Bronchial epithelial cell (primary cell): ENCODE data around the gene SCAF4. TPM values are rescaled to one million over a fixed set of nuclear protein-coding genes. Genes with fewer than 3 reads are reported as not detected.

Experiments used
- DNase-seq: peaks from one replicate; pipeline ENCODE4 v3.0.0-alpha.2; 2010; ENCODE audit warnings: low read depth
- FAIRE-seq: peaks from 2 replicates; lab custom pipeline; 2011; peaks lifted over from hg19 to GRCh38; lab: Jason Lieb, UNC
- H3K27me3 ChIP-seq: 2 replicates; pipeline ENCODE4 v1.5.1; 2011; ENCODE audit warnings: low read length; ENCODE audit not compliant: control insufficient read depth, insufficient read depth
- H3K36me3 ChIP-seq: 2 replicates; pipeline ENCODE4 v1.5.1; 2011; ENCODE audit warnings: low read length; ENCODE audit not compliant: control insufficient read depth, insufficient read depth
- H3K4me3 ChIP-seq: 2 replicates; pipeline ENCODE4 v1.5.1; 2011; ENCODE audit warnings: mild to moderate bottlenecking, low read depth, low read length, control low read depth
- CTCF ChIP-seq: IDR thresholded peaks from 2 replicates; pipeline ENCODE4 v1.5.1; 2011; ENCODE audit warnings: mild to moderate bottlenecking, moderate library complexity, low read length, control low read depth, inconsistent platforms; ENCODE audit not compliant: insufficient read depth, severe bottlenecking
- total RNA-seq: library from RNA; depleted of rRNA; stranded (reverse); fragments of >200 nt; gene quantifications from 2 replicates; pipeline ENCODE4 v1.2.1, GENCODE V29; 2014

The SCAF4 gene
- total RNA-seq, 1 donor from 2014 or later = 2.9 TPM

DNA sequence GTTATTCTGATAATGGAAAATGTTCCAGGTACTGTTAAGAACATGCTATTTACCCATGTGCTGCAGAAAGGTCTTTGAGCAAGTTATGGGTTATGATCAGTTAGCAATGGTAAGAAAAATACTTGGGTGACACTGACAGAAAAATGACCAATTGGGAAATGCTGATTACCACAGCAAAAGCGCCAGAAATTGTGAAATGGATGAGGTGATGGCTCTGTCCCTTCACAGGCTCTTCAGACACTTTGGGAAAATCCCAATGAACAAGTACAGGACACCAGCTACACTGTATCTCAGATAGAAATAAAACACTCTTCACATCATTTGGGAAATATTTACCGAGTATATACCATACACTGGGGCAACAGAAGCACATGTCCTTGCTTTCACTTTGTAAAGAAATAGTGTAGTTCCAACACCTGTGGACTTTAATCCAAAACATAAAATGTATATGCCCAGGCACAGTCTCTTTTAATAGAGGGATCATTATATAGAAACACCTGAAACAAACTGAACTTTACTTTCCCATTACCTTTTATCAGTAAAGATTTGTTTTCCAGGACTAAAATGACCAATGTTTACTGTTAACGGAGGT, 58.5 kb downstream of the SCAF4 start:
- no peak for FAIRE-seq
- H3K4me3 ChIP-seq = no peak overlapping the region
- no peak for DNase-seq
- TF ChIP-seq CTCF = no peak
- H3K27me3 ChIP-seq = no peaks in the 10 kb centered on the region
- peaks cover 6% of the 10 kb centered on the region for H3K36me3 ChIP-seq

DNA sequence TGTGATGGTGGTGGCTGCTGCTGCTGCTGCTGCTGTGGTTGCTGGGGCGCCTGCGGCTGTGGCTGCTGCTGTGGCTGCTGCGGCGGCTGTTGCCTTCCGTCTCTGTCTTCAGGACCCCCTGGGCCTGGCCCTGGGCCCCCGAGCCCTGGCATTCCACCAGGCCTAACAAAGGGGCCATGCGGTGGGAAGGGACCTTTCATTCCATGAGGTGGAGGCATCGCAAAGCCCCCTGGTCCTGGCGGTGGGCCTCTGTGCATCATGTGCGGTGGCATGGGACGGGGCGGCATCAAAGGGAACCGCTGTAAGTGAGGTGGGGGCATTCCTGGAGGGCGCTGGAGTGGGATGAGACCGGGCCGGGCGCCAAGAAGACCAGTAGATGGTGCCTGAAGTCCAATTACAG, 60.0 kb downstream of the SCAF4 start:
- no peak for TF ChIP-seq CTCF

GRCh38 chr21:31671146-31671716, 60.7 kb downstream of the SCAF4 start:
- FAIRE-seq = no peak
- H3K27me3 ChIP-seq = no peaks in the 10 kb centered on the region
- no peak for TF ChIP-seq CTCF
- no peak overlapping the region for H3K4me3 ChIP-seq
- H3K36me3 ChIP-seq = peaks cover 6% of the 10 kb centered on the region
- DNase-seq = no peak

More for the DNA sequence above, 60.0 kb downstream of the SCAF4 start:
- DNase-seq (no peak), FAIRE-seq (no peak)
- Histone ChIP-seq H3K4me3 (no peak overlapping the region), H3K36me3 (peaks cover 6% of the 10 kb centered on the region), H3K27me3 (no peaks in the 10 kb centered on the region)

DNA sequence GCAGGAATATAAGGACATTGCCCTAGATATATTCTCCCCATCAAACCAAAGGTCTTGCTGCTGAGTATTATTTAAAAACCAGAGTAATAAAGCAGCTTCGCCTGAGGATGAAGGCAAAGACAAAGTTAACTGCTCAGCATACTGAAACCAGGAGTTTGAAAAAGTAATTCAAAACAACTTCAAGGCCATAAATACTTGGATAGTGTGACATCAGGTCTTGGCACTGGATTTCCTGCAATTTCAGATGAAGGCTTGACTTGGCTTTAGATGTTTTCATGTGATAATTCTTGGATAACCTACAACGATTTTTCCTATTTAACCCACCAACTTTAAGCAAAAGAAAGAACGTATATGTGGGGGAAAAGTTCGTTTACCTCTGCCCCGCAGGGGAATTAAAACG, 61.8 kb downstream of the SCAF4 start:
- no peaks in the 10 kb centered on the region for H3K27me3 ChIP-seq
- TF ChIP-seq CTCF = no peak
- peaks cover 6% of the 10 kb centered on the region for H3K36me3 ChIP-seq
- FAIRE-seq (no peak), DNase-seq (no peak)
- no peak overlapping the region for H3K4me3 ChIP-seq

DNA sequence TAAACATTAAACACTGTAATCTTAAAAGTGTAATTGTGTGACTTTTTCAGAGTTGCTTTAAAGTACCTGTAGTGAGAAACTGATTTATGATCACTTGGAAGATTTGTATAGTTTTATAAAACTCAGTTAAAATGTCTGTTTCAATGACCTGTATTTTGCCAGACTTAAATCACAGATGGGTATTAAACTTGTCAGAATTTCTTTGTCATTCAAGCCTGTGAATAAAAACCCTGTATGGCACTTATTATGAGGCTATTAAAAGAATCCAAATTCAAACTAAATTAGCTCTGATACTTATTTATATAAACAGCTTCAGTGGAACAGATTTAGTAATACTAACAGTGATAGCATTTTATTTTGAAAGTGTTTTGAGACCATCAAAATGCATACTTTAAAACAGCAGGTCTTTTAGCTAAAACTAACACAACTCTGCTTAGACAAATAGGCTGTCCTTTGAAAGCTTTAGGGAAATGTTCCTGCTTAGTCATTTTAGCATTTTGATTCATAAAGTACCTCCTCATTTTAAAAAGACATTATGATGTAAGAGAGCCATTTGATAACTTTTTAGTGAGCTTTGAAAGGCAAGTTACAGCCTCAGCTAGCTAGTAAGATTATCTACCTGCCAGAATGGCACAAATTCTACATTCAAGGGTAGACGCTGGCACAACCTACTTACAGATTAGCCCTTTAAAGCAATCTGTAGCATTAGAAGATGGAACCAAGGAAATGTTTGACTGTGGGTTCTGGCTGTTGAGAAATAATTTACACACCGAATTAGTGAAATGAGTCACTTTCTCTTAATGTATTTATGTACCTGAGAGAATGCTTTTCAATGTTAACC, 63.0 kb downstream of the SCAF4 start:
- Histone ChIP-seq H3K4me3 (no peak overlapping the region), H3K27me3 (no peaks in the 10 kb centered on the region), H3K36me3 (peaks cover 6% of the 10 kb centered on the region)
- DNase-seq (peak; percentile 50), FAIRE-seq (no peak)
- TF ChIP-seq CTCF = no peak
